ENCODE measurements around the gene INPP4A.

The INPP4A gene

GRCh38 chr2:98472961-98473746, 28.5 kb downstream of the INPP4A start:
- H3K27ac Mint-ChIP-seq, result no peak overlapping the region

DNA sequence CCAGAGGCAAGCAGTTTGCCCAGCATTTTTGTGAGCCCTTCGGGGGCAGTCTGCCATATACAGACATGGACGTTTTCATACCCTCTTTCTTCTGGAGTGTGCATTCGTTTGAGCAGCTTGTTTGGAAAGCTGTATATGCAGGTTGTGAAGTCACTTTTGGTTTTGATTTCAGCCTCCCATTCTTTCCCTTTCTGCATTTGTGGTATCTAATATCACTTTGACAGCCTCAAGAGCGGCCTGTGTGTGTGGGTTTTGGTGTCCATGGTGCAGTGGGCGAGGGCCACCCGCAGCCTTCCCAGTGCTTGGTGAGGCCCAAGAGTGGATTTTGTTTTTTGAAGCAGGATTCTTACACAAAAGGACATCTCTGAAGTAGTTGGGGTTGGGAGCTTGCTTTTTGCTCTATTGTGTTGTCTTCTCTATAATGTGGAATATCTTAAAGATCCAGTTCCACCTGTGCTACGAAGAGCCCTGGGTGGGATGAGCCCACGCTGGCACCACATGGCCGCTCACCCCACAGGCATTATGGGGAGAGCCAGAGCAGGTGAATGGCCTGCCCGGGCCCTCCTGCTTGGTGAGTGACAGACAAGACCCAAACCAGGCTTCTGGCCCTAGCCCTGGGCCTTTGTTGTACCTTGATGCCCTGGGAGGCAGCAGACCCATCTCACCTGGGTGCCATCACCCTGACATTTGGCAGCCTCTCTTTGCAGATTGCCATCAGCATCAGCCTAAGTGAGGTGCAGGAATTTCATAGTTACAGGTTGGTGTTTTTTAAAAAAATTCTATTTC, 29.5 kb downstream of the INPP4A start:
- Mint-ChIP-seq H3K36me3 (ENCODE audit: low read depth) (peaks cover 4% of the 10 kb centered on the region), H3K9me3 (no peaks in the 10 kb centered on the region), H3K27me3 (ENCODE audit: low read depth) (no peaks in the 10 kb centered on the region), H3K4me1 (peaks cover 70% of the 10 kb centered on the region), H3K4me3 (no peak overlapping the region), H3K27ac (peak overlapping the region in 2 of 3 experiments; percentile 2 to 10)
- TF ChIP-seq CTCF (IDR thresholded peaks at IDR 0.05; ENCODE audit: unreplicated experiment in 3 of 3), result no peak

More at GRCh38 chr2:98472961-98473746, 28.5 kb downstream of the INPP4A start:
- H3K4me3 Mint-ChIP-seq, result no peak overlapping the region
- peaks cover 67% of the 10 kb centered on the region for H3K4me1 Mint-ChIP-seq
- no peak for TF ChIP-seq CTCF (IDR thresholded peaks at IDR 0.05; ENCODE audit: unreplicated experiment in 3 of 3)
- H3K36me3 Mint-ChIP-seq (ENCODE audit: low read depth), result peaks cover 6% of the 10 kb centered on the region
- H3K27me3 Mint-ChIP-seq (ENCODE audit: low read depth), result no peaks in the 10 kb centered on the region
- H3K9me3 Mint-ChIP-seq, result no peaks in the 10 kb centered on the region

DNA sequence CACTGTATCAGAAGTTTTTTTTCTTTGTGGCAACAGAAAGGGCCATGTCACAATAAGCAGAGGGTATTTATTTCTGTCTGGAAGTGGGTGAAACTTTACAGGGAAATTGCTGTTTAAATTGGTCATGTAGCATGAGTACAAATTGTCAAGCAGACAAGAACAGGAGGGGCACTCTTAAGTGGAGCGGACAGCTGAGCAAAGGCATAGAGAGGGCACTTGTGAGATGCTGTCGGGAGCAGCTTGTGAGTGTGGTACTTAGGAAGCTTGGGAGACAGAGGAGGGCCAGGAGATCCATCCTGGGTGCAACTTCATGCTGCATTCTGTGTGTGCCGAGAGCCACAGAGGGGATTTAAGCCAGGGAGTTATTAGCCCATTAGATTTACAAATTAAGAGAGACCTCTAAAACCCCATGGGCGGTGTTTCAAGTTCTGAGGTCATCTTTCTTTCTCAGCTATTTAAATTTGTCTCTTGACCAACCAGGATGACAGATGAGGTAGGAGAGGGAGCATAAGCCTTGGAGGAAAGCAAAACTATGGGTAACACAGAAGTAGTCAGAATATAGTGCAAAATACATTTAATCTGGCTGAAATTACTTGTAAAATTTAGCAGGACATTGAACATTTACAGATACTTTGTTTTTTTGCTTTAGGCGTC, 30.4 kb downstream of the INPP4A start:
- H3K4me3 Mint-ChIP-seq, result no peak overlapping the region
- H3K4me1 Mint-ChIP-seq, result peaks cover 76% of the 10 kb centered on the region
- TF ChIP-seq CTCF (IDR thresholded peaks at IDR 0.05; ENCODE audit: unreplicated experiment in 3 of 3), result no peak
- H3K27ac Mint-ChIP-seq, result no peak overlapping the region
- no peaks in the 10 kb centered on the region for H3K36me3 Mint-ChIP-seq (ENCODE audit: low read depth)
- H3K9me3 Mint-ChIP-seq, result no peaks in the 10 kb centered on the region
- H3K27me3 Mint-ChIP-seq (ENCODE audit: low read depth), result no peaks in the 10 kb centered on the region

DNA sequence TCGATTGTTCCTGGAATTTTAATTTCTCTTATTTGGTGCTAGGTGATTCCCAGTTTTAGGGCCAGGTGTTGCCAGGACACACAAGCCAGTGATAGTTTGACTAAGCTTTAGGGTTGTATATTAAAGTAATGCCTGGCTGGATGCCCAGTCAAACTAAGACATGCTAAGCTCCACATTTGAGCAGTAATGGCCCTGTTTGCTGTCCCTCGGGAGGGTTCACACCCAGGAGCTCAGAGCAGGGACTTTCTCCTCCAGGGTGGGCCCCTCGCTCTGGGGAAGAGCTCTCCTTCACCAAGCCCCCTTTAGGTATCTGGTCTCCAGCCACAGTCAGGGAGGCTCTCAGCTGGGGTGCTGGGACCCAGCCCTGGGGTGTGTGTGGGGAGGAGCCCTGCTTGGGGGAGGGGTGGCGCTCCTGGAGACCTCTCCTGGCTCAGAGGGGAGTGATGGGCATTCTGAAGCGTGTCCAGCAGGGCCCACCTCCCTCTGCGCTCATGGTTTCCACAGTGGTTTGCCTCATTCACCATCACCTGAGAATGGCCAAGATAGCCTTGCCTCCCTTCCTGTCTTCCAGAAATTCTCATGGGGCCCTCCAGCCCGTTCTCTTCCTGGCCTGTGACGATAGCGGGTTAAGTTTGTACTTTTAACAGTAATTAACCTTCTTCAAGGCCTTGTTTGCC, 31.7 kb downstream of the INPP4A start:
- H3K27ac Mint-ChIP-seq, result peak overlapping the region in 1 of 3 experiments; percentile 8
- peaks cover 75% of the 10 kb centered on the region for H3K4me1 Mint-ChIP-seq
- H3K9me3 Mint-ChIP-seq, result no peaks in the 10 kb centered on the region
- no peak overlapping the region for H3K4me3 Mint-ChIP-seq
- H3K36me3 Mint-ChIP-seq (ENCODE audit: low read depth), result no peaks in the 10 kb centered on the region
- no peaks in the 10 kb centered on the region for H3K27me3 Mint-ChIP-seq (ENCODE audit: low read depth)
- no peak for TF ChIP-seq CTCF (IDR thresholded peaks at IDR 0.05; ENCODE audit: unreplicated experiment in 3 of 3)

DNA sequence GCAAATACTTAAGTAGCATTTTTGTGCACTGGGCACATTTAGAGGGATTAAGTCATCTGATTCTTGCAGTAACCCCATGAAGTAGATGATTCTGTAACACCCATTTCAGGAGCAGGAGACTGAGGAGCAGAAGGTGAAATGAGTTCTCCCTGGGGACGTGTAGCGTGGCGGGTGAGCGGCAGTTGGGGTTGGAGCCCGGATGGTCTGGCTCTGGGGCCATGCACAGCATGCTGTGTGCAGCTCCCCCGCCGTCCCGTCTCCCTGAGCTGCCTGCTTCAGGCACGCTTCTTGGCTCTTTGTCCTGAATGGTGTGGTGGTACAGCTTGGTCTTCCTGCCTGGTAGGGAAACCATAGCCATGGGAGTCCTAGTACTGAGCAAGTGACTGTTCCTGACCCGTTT, 32.4 kb downstream of the INPP4A start:
- Mint-ChIP-seq H3K4me3 (no peak overlapping the region), H3K9me3 (no peaks in the 10 kb centered on the region), H3K27ac (peak overlapping the region in 1 of 3 experiments; percentile 8), H3K4me1 (peaks cover 73% of the 10 kb centered on the region), H3K36me3 (ENCODE audit: low read depth) (no peaks in the 10 kb centered on the region), H3K27me3 (ENCODE audit: low read depth) (no peaks in the 10 kb centered on the region)
- TF ChIP-seq CTCF (IDR thresholded peaks at IDR 0.05; ENCODE audit: unreplicated experiment in 3 of 3), result no peak

Data from nephron (organoid).